CD4-positive, alpha-beta T cell treated with Interleukin-15 for 1 hour (primary cell): Measurements from ENCODE around the gene SLC15A2.
"Not testable (repeated sequence)": the region's sequence is repeated elsewhere in the genome, so short reads cannot be mapped to it uniquely, and the experiment has no call there.

Experiments used
- DNase-seq: peaks from one replicate; pipeline ENCODE4 v3.0.0-alpha.2; 2020

Gene SLC15A2

DNA sequence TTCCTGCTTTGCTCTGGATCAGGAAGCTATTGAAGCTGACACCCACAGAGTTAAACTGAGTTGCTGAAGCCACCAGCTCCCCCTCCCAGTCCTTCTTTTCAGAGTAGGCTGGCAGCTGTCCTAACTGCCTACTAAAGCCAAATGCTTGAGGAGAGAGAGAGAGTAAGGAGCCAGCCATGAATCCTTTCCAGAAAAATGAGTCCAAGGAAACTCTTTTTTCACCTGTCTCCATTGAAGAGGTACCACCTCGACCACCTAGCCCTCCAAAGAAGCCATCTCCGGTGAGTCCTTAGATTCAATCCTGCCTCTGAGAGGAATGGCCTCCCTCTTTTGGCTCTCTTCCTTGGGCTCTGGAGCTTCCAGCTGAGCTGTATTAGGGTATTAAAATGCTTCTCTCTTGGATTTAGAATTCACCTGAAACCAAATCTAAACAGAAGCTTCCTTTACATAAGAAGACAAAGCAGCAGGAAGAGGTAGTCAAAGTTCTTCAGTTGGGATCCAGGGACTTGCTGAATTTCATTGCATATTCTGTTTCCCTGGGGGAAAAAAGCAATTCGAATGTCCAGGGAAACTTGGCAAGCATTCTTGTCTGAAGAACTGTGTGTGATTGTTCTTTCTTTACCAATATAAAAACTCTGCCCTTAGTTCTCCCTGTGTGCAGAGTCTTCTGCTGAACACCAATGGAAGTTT, at the start of gene SLC15A2:
Gene SLC15A2, plus strand, starts transcription at position 101 of the 690 bp plus-strand sequence. Its CDS starts 76 bp downstream, at position 177.
- DNase-seq, result no peak

DNA sequence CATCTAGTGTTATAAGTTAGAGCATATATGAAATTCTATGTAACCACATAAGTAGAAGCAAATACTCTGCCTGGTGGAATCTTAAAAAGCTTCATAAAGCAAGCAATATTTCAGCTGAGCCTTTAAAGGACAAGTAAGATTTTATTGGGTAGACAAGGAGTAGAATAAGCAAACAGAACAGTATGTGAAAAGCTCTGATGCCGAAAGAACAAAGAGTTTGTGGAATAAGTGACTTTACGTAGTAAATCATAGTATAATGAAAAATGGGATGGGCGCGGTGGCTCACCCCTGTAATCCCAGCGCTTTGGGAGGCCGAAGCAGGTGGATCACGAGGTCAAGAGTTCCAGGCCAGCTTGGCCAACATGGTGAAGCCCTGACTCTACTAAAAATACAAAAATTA, 49.3 kb upstream of the SLC15A2 start:
- no peak for DNase-seq

- DNase-seq, result no peak
Measured at GRCh38 chr3:121852256-121852655, 41.9 kb upstream of the SLC15A2 start.

- no peak for DNase-seq
Measured at GRCh38 chr3:121855555-121855954, 38.6 kb upstream of the SLC15A2 start.

GRCh38 chr3:121857778-121858177, 36.4 kb upstream of the SLC15A2 start:
- not testable (repeated sequence) for DNase-seq

DNA sequence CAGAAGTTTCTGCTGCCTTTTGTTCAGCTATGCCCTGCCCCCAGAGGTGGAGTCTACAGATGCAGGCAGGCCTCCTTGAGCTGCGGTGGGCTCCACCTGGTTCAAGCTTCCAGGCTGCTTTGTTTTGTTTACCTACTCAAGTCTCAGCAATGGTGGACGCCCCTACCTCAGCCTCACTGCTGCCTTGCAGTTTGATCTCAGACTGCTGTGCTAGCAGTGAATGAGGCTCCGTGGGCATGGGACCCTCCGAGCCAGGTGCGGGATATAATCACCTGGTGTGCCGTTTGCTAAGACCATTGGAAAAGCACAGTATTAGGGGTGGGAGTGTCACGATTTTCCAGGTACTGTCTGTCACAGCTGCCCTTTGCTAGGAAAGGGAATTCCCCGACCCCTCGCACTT, 31.0 kb upstream of the SLC15A2 start:
- not testable (repeated sequence) for DNase-seq

DNA sequence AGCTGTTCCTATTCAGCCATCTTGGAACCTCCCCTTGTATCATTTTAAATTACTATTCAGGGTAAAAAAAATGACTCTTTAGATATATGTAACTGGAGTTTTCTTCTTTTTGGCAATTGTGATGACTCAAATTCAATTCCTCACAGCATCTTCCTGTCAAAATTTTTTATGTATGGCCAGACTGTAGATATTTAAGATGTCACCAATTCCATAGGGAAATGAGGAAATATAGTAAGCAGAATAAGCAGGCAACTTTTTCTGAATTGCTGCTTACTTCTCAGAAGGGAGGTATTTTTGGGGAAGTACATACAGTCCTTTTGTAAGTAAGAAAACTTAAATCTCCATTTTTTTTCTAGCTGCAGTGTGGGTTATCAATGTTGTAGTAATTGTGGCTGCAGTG, 30.4 kb upstream of the SLC15A2 start:
- DNase-seq, result no peak

DNA sequence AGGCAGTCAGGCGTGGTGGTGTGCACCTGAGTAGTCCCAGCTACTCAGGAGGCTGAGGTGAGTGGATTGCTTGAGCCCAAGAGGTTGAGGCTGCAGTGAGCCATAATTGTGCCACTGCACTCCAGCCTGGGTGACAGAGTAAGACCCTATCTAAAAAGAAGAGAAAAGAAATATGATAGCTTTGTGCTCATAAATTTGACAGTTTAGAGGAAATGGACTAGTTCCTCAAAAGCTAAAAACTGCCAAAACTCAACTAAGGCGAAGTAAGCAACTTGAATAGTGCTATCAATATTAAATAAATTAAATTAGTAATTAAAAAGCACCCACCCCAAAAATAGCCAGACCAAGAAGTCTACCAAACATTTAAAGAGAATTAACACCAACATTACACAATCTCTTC, 24.5 kb upstream of the SLC15A2 start:
- no peak for DNase-seq

DNA sequence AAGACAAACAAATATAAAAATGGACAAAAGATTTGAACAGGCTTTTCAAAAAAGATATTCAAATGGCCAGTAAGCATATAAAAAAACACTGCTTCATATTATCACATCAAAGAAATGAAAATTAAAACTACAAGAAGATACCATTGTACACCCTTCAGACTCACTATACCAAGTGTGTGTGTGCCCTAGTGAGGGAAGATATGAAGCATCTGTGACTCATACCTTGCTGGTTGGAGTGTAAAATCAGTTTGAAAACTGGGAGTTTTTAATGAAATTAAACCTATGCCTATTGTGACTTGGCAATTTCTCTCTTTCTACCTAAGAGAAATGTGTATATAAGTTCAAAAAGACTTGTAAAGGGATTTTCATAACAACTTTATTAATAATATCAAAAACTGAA, 23.5 kb upstream of the SLC15A2 start:
- no peak for DNase-seq

DNA sequence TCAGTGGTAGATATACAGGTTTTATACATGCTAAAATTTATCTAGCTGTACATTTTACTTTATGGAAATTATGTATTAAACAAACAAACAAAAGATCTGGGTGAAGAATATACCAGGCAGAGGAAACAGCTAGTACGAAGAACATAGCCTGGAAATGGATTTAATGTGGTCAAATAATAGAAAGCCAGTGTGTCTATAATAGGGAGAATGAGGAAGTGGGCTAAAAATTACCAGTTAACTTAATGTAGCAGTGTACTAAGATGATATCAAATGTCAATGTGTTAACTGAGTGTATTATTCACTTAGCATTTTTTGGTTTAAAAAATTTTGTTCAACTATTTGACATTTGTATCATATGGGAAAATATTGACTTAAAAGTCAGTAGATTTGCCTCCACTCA, 22.8 kb upstream of the SLC15A2 start:
- DNase-seq, result no peak

GRCh38 chr3:121878411-121878810, 15.8 kb upstream of the SLC15A2 start:
- no peak for DNase-seq

- no peak for DNase-seq
Measured at GRCh38 chr3:121883507-121883906, 10.7 kb upstream of the SLC15A2 start.

DNA sequence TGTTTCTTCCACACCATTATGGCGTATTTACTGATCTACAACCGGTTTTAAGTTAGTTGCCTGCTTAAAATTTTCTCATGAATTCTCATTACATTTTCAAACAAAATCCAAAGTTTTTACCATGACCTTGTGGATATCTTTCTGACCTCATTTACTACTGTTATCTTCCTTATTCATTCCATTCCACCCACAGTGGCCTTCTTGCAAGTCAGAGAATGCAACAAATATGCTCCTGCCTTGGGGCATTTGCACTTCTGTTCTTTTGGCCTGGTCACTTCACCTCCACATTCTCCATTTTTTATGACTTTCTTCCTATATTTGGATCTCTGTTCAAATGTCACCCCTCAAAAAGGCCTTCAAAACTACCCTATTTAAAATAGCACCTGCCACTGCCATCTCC, 8.8 kb upstream of the SLC15A2 start:
- no peak for DNase-seq

- DNase-seq, result no peak
Measured at GRCh38 chr3:121895121-121895520, 920 bp downstream of the SLC15A2 start.

- DNase-seq, result no peak
Measured at GRCh38 chr3:121895736-121896135, 1.5 kb downstream of the SLC15A2 start.

- DNase-seq, result no peak
Measured at GRCh38 chr3:121896823-121897222, 2.6 kb downstream of the SLC15A2 start.

- no peak for DNase-seq
Measured at GRCh38 chr3:121897296-121897695, 3.1 kb downstream of the SLC15A2 start.

DNA sequence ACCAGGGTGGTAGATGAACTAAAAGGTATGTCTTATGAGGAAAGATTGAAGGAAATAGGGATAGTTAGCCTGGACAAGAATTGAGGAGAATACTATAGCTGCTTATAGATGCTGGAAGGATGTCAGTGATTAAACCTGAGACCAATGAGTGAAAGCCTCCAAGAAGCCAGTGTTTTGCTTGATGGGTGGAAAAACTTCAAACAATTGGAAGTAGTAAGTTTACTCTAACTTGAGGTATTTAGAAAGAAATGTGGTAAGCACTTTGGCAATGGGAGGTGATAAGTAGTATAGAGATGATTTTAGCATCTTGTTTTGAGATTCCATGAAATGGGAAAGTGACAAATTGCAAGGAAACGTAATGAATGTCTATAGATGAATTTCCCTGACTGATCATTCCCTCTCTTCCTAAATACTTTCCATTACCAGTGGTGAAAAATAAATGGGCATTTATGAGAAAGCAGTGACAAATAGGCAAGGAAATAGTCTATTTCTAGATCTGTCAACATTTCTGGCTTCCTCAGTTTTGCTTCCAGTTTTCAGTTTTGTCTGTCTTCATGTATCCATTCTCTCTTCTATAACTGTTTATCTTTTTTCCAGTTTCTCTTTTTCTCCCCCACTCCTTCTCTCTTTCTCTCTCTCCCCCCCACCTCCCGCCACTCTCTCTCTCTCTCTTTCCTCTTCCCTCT, 19.2 kb downstream of the SLC15A2 start:
- no peak for DNase-seq

- no peak for DNase-seq
Measured at GRCh38 chr3:121914081-121914998, 20.1 kb downstream of the SLC15A2 start.

GRCh38 chr3:121916189-121916588, 22.0 kb downstream of the SLC15A2 start:
- no peak for DNase-seq

DNA sequence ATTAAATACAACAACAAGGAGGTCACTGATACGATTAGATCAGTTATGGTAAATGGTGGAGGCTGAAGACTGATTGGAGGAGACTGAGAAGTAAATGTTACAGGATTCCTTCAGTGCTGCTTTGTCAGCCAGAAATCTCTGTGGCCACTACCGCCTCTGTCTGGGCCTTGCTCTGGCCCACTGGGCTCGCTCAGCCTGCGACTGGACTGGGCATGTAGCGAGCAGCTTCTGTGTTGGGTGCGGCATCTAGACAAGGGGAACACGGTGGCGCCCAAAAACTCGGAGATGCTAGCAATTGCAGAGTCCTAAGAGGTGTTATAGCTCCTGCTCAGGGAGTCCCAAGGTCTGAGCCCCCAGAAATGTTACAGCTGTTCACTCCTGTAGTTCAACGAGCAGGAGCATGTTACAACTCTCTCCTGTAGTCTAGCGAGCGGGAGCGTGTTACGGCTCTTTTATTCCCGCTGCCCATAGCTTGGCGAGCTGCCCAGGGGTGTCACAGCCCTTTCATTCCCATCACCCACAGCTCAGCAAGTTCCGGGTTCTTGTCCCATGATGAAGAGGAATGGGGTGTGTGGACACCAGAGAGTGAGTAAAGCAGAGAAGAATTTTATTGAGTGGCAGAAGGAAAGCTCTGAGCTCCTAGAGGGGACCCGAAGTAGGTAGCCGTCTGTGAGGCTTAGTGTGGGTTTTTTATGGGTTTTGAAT, 24.7 kb downstream of the SLC15A2 start:
- DNase-seq, result no peak

DNA sequence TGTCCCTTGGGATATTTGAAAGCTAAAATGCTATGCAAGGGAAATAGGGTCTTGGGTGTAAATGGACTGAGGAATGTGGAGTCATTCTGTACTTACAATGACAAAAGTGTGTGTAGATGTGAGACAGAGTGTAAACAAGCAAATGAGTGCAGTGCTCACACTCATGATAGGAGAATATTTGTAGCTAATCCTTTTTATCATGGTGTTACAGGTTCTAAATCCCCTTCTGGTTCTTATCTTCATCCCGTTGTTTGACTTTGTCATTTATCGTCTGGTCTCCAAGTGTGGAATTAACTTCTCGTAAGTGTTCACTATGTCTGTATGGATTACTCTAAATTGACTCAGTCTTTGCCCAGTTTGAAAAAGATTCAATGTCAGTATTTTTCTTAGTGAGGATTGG, 30.5 kb downstream of the SLC15A2 start:
- DNase-seq, result no peak

- DNase-seq, result no peak
Measured at GRCh38 chr3:121926380-121926779, 32.2 kb downstream of the SLC15A2 start.
